K562 (cell line): ENCODE data around the gene MTF1. TPM values are rescaled to one million over a fixed set of nuclear protein-coding genes. Genes with fewer than 3 reads are reported as not detected.

Experiments
- CEBPB ChIP-seq: fragments of 450-650 bp; IDR thresholded peaks from 2 replicates; pipeline ENCODE4 v1.6.1; 2016; ENCODE audit warnings: missing genetic modification characterization, missing compliant biosample characterization
- CEBPG ChIP-seq, 3 experiments: fragments of 200-800 bp in 1 of 3; sonication (Bioruptor generic) in 1 of 3; sonication (generic) in 1 of 3; formaldehyde crosslinking in 1 of 3; IDR thresholded peaks in 2 of 3; conservative IDR thresholded peaks in 1 of 3; 2 replicates each; pipeline versions ENCODE4 v1.6.1 to v1.8.0; 2016 to 2022; ENCODE audit warnings: missing compliant biosample characterization in 2 of 3, missing genetic modification characterization in 2 of 3, mild to moderate bottlenecking in 1 of 3, missing genetic modification reagents in 1 of 3
- HDAC1 ChIP-seq, 2 experiments: fragments of 450-650 bp; IDR thresholded peaks; 2 replicates each; pipeline ENCODE4 v1.6.1; 2016 to 2017; ENCODE audit warnings: inconsistent platforms in 1 of 2, mild to moderate bottlenecking in 1 of 2, moderate library complexity in 1 of 2
- HMGN3 ChIP-seq: IDR thresholded peaks from 2 replicates; pipeline ENCODE4 v1.6.1; 2011; ENCODE audit warnings: borderline replicate concordance, low read depth, mild to moderate bottlenecking, mixed read lengths, low read length; ENCODE audit not compliant: insufficient read length; ENCODE audit errors: extremely low read depth
- LEF1 ChIP-seq: fragments of 450-650 bp; IDR thresholded peaks from 2 replicates; pipeline ENCODE4 v1.6.1; 2016; ENCODE audit warnings: mild to moderate bottlenecking
- ZNF551 ChIP-seq: fragments of 250-450 bp; sonication (Bioruptor Pico); IDR thresholded peaks from 2 replicates; pipeline ENCODE4 v1.5.0; 2021; ENCODE audit warnings: mild to moderate bottlenecking, moderate library complexity
- polyA plus RNA-seq, 8 experiments: library from polyadenylated mRNA; depleted of rRNA in 4 of 8; stranded (reverse) in 5 of 8; unstranded in 3 of 8; fragments of >200 nt; fragmentation: Nextera tagmentation in 2 of 8; fragmentation: Illumina TruSeq in 1 of 8; extraction: Ambion mirVana in 2 of 8; extraction: Trizol in 1 of 8; gene quantifications; 2 replicates each; pipeline versions ENCODE4 v1.2.1 to v1.2.3, GENCODE V29; 2011 to 2014; ENCODE audit warnings: inconsistent platforms in 1 of 8, missing spikeins in 1 of 8
- total RNA-seq, 7 experiments: library from RNA; depleted of rRNA in 6 of 7; stranded (reverse); fragments of >200 nt in 6 of 7; fragmentation: Illumina TruSeq in 2 of 7; extraction: Trizol in 2 of 7; gene quantifications; 2 replicates each; pipeline versions ENCODE4 v1.2.1 to v1.2.3, GENCODE V29; 2011 to 2021; ENCODE audit warnings: low replicate concordance in 1 of 7
- TF ChIP-seq, protein P1 (sequence below): fragments of 450-650 bp; IDR thresholded peaks from 2 replicates; pipeline ENCODE4 v1.6.1; 2016; ENCODE audit warnings: mild to moderate bottlenecking, moderate library complexity

MTF1 gene
- total and polyA plus RNA-seq, 9 of the 15 experiments (the other 6 are each of a cell fraction or from before 2014, with no cell fraction given), result 1.1 to 12.2 (median 4.3) TPM

DNA sequence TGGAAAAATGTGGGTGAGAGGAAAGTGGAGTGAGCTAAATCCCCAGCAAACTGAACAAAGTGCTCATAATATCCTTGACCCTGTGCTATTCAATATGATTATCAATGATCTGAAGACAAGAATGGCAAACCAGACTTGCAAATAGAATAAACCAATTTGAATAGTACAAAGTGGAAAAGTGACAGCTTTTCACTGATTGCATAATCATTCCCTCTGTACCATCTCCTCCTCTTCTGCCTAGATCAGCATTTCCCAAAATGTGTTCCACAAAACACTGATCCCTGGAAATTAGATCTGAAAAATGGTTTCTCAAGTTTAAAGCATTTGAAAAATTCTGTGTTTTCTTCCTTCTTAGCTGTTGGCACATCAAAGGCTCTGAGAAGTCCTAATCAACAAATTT, 8.1 kb downstream of the MTF1 start (continued):
- TF ChIP-seq, protein P1, sequence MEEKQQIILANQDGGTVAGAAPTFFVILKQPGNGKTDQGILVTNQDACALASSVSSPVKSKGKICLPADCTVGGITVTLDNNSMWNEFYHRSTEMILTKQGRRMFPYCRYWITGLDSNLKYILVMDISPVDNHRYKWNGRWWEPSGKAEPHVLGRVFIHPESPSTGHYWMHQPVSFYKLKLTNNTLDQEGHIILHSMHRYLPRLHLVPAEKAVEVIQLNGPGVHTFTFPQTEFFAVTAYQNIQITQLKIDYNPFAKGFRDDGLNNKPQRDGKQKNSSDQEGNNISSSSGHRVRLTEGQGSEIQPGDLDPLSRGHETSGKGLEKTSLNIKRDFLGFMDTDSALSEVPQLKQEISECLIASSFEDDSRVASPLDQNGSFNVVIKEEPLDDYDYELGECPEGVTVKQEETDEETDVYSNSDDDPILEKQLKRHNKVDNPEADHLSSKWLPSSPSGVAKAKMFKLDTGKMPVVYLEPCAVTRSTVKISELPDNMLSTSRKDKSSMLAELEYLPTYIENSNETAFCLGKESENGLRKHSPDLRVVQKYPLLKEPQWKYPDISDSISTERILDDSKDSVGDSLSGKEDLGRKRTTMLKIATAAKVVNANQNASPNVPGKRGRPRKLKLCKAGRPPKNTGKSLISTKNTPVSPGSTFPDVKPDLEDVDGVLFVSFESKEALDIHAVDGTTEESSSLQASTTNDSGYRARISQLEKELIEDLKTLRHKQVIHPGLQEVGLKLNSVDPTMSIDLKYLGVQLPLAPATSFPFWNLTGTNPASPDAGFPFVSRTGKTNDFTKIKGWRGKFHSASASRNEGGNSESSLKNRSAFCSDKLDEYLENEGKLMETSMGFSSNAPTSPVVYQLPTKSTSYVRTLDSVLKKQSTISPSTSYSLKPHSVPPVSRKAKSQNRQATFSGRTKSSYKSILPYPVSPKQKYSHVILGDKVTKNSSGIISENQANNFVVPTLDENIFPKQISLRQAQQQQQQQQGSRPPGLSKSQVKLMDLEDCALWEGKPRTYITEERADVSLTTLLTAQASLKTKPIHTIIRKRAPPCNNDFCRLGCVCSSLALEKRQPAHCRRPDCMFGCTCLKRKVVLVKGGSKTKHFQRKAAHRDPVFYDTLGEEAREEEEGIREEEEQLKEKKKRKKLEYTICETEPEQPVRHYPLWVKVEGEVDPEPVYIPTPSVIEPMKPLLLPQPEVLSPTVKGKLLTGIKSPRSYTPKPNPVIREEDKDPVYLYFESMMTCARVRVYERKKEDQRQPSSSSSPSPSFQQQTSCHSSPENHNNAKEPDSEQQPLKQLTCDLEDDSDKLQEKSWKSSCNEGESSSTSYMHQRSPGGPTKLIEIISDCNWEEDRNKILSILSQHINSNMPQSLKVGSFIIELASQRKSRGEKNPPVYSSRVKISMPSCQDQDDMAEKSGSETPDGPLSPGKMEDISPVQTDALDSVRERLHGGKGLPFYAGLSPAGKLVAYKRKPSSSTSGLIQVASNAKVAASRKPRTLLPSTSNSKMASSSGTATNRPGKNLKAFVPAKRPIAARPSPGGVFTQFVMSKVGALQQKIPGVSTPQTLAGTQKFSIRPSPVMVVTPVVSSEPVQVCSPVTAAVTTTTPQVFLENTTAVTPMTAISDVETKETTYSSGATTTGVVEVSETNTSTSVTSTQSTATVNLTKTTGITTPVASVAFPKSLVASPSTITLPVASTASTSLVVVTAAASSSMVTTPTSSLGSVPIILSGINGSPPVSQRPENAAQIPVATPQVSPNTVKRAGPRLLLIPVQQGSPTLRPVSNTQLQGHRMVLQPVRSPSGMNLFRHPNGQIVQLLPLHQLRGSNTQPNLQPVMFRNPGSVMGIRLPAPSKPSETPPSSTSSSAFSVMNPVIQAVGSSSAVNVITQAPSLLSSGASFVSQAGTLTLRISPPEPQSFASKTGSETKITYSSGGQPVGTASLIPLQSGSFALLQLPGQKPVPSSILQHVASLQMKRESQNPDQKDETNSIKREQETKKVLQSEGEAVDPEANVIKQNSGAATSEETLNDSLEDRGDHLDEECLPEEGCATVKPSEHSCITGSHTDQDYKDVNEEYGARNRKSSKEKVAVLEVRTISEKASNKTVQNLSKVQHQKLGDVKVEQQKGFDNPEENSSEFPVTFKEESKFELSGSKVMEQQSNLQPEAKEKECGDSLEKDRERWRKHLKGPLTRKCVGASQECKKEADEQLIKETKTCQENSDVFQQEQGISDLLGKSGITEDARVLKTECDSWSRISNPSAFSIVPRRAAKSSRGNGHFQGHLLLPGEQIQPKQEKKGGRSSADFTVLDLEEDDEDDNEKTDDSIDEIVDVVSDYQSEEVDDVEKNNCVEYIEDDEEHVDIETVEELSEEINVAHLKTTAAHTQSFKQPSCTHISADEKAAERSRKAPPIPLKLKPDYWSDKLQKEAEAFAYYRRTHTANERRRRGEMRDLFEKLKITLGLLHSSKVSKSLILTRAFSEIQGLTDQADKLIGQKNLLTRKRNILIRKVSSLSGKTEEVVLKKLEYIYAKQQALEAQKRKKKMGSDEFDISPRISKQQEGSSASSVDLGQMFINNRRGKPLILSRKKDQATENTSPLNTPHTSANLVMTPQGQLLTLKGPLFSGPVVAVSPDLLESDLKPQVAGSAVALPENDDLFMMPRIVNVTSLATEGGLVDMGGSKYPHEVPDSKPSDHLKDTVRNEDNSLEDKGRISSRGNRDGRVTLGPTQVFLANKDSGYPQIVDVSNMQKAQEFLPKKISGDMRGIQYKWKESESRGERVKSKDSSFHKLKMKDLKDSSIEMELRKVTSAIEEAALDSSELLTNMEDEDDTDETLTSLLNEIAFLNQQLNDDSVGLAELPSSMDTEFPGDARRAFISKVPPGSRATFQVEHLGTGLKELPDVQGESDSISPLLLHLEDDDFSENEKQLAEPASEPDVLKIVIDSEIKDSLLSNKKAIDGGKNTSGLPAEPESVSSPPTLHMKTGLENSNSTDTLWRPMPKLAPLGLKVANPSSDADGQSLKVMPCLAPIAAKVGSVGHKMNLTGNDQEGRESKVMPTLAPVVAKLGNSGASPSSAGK, result no peak
- TF ChIP-seq HDAC1 (IDR thresholded peaks at IDR 0.05), result no peak
- TF ChIP-seq LEF1, result no peak
- no peak for TF ChIP-seq HMGN3
- peak; percentile 80 for TF ChIP-seq CEBPB (tag)
- 0 out of 2 replicates have a peak, but pooled peaks have one; percentile 17 for TF ChIP-seq CEBPG (CRISPR knock-in tag; IDR thresholded peaks at IDR 0.05)
- TF ChIP-seq CEBPG (tag; conservative IDR thresholded peaks at IDR 0.05 in 1 of 2, IDR thresholded peaks at IDR 0.05 in 1 of 2), result peak; percentile 72 to 78
- no peak for TF ChIP-seq ZNF551 (CRISPR knock-in tag)
